DMS 273 (cell line): ENCODE measurements around the gene CREB3L2.
A peak's percentile ranks its signal among the peaks of the same experiment; 100 is the strongest.
"Not testable (repeated sequence)": the region's sequence is repeated elsewhere in the genome, so short reads cannot be mapped to it uniquely, and the experiment has no call there.

Source experiments
- DNase-seq: peaks from one replicate; lab custom pipeline; 2025; ENCODE audit not compliant: unreplicated experiment; lab: John Stamatoyannopoulos, UW

CREB3L2 gene

GRCh38 chr7:137935884-137936508, 65.9 kb downstream of the CREB3L2 start:
- no peak for DNase-seq

DNA sequence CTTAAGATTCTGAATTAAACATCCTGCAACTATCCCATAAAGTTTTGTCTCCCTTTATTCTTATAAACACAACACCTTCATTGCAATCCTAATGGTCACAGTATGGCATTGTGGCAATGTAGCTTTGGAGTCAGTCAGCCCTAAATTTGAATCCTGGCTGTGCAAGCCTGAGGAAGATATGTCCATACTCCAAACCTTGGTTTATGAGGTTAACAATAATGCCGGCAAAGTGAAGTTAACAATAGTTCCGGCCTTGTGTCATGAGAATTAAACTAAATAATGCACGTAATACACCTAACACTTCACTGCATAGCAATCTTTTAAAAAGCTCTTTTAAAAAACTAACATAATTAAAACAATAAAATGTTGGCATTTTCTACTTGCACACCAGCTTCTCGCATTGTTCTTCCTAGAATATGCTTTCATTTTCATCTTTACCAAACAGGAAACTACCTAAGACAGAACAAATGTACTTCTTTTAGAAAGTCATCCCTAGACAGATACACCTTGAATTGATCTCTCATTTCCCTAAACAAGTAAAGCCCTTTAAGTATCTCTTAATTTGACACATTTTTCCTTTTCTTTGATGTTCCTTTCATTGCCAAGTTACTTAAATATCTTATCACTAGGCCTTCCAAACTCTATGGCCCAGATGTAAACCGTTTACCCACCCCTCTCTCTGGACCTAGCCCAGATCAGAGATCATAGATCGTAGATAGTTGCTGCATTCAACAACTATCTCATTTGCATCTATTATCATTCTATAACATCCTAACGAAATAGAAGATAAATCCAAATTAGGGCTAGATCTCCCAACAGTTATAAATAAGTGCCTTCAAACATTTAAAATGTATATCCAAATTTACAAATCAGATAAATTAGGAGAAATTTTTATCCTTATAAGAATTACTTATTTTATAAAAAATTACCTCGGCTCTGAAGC, 66.7 kb downstream of the CREB3L2 start:
- DNase-seq, result no peak

DNA sequence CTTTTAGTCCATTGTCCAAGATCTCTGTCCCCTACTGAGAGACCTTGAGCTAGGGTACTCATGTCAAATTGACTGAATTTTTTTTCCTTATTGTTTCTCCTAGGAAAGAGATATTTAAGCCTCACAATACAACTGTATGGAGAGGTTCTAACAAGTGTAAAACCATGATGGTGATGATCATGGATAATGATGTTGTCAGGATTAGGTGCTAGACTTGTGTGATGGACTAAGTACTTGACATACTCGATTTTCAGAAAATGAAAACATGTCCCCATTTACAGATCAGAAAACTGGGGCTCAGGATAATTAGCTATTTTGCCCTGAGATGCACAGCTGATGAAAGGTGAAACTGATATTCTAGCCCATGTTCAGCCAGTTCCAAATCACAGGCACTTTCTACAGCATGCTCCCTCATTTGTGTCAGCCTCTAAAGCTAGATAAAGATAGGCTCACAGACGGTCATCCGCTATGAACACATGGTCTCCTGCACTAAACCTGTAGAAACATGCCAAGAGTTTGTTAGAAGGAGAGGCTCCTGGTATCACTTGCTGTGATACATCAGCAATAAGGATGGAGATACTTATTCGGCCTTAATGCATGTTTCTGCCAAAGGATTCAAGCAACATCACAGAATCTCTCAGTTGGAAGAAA, 67.6 kb downstream of the CREB3L2 start:
- peak; percentile 77 for DNase-seq

DNA sequence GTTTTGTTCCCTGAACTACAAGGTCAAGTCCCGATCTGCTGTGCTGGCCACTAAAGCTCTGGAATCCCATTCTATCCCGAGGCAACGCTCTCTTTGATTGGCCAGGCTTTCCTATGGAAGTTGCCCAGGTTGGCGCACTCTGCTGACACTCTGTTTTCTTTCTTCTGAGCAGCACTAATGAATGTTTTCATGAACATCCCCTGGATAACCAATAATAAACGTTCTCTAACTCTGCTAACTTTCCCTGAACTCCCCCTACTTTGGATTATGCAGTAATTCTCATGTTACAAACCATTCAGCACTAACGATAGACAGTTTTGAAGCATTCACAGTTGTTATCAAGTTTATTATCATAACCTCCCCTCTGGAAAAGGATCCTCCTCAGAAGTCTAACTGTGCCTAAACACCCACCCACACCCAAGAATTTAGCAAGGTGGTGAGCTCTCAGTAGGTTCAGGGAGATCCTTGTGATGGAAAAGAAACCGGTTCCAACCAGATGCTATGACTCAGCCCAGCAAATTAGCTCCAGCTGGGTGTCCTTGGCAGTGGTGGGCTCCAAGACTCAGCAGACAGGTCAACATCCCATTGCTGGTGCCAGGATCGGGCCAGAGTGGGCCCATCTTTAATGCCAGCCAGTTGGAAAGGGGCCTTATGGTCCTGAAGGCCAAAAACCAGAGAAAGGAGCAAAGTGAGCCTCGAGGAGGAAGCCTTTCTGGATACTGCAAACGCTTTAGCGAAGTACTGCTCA, 68.4 kb downstream of the CREB3L2 start:
- peak; percentile 74 for DNase-seq

DNA sequence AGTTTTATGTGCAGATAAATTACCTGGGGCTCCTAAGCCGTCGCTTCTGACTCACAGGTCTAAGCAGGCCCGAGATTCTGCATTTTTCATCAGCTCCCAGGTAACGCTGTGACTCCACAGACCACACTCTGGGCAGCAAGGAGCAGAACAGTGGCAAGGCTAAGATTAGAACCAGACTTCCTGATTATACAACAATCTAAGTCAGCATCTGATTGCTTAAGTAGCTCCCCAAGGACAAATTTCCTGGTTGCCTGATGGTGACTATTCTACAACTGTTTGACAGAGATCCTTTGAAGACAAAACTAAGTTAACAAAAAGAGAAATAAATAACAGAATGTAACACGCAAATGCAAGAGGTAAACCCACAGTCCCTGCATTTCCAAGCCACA, 69.0 kb downstream of the CREB3L2 start:
- peak; percentile 32 for DNase-seq

DNA sequence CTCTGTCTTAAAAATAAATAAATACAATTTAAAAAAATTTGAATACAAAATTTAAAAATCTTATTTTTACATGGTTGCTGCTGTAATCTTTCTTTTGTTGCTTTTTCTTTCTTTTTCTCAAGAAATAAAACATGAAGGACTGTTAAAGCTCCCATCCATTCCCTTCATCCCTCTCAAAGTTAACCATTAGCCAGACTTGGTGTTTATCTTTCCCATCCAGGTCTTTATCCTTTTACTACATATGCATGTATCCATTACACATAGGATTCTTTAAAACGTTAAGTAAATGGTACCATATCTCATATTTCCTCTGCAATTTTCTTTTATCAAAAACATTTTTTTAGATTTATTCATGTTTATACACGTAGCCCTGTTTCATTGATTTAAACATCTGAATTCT, 70.1 kb downstream of the CREB3L2 start:
- no peak for DNase-seq

DNA sequence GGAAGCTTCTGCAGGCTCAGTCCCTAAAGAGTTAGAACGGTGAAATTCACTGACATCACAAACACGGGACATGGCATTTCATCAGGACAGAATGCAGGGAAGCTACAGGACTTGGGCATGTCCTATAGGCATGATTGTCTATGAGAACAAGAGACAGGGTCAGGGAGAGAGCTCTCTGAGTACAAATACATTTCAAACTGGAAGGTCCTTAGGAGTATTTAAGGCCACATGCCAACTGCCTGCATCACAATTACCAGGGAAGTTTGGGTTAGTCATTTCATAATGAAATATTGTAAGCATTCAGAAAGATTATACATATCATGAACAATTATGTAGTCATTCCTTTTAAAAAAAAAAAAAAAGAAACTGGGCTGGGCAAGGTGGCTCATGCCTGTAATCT, 71.3 kb downstream of the CREB3L2 start:
- no peak for DNase-seq

GRCh38 chr7:137928626-137929025, 73.3 kb downstream of the CREB3L2 start:
- no peak for DNase-seq

DNA sequence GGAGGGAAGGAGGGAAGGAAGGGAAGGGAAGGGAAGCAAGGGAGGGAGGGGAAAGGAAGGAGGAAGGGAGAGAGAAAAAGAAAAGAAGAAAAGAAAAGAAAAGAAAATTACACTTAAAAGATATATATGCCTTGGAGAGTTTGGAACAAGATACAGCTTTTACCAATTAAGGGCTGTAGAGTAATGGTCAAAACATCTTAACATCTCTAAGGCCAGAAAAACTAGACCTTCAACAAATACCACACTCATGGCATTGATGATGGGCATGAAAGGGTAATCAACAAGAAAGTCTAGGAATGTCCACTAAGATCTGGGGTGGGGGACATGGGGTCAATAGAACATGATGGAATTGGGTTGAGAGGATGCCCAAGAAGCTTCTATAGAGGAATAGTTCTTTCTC, 74.5 kb downstream of the CREB3L2 start:
- no peak for DNase-seq

DNA sequence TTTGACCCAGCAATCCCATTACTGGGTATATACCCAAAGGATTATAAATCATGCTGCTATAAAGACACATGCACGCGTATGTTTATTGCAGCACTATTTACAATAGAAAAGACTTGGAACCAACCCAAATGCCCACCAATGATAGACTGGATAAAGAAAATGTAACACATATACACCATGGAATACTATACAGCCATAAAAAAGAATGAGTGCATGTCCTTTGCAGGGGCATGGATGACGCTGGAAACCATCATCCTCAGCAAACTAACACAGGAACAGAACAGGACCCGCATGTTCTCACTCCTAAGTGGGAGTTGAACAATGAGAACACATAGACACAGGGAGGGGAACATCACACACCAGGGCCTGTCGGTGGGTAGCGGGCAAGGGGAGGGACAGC, 75.7 kb downstream of the CREB3L2 start:
- DNase-seq, result not testable (repeated sequence)

DNA sequence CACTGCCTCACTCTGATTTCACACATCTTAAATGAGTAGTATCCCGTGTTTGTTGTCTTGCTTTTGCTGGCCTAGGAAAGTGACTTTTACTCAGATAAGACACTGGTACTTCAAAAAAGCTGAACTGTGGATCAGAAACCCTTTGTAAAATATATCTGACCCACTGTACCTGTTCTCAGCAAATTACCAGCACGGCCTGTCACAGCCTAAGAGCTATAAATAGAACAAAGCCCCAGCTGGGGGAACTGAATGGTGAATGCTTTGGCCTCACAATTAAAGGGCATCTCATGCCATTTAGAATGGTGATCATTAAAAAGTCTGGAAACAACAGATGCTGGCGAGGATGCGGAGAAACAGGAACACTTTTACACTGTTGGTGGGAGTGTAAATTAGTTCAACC, 76.1 kb downstream of the CREB3L2 start:
- no peak for DNase-seq

GRCh38 chr7:137925091-137925490, 76.8 kb downstream of the CREB3L2 start:
- no peak for DNase-seq

GRCh38 chr7:137923380-137923779, 78.5 kb downstream of the CREB3L2 start:
- no peak for DNase-seq

DNA sequence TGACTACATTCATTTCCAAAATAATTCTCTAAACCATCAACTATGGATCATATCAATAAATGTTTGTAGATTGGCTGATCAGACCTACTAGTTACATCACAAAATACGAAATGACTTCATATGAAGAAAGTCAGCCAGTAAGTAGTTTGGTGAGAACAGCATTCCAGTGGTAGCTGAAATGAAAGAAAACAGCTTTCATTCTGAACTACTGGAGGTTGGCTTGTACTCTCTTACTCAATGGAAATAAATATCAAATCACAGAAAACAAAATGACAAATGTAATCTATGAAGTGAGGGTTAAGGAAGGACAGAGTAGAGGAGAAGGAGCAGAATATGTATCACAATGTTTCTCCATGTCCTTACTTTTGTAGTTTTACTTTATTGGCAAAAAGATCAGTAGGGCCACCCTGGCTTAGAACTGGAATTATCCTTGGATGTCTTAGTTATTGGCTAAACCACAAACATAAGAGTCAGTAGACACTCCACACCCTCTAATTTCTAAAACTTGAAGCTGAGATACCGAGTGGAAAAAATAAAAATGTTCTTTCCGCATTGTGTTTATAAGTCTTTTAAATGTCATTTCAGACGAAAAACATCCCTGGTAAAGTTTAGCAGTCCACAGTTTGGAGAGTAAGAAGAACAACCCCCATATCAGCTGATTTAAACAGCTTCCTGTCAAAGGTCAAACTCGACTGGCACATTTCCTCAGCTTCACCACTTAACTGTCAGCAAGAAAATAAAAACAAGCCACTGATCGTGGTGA, 81.1 kb downstream of the CREB3L2 start:
- DNase-seq, result no peak

GRCh38 chr7:137919987-137920386, 81.9 kb downstream of the CREB3L2 start:
- no peak for DNase-seq

GRCh38 chr7:137916980-137917645, 84.8 kb downstream of the CREB3L2 start:
- no peak for DNase-seq

GRCh38 chr7:137916564-137916963, 85.3 kb downstream of the CREB3L2 start:
- no peak for DNase-seq

DNA sequence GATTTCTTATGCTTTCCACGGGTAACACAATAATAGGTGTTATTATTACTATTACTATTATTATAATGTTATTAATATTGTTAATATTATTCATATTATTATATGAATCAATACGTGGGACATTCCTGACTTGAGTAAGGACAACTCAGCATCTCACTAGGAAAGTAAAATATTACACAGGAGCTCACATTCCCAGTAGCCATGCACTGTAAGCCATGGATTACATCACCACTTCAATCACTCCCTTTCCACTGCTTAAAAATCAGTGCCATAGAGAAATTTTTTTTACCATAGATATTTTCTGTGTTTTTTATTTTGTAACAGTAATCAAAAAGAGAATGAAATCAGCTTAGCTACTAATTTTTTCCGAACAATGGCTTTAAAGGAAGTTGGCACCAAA, 86.6 kb downstream of the CREB3L2 start:
- no peak for DNase-seq

DNA sequence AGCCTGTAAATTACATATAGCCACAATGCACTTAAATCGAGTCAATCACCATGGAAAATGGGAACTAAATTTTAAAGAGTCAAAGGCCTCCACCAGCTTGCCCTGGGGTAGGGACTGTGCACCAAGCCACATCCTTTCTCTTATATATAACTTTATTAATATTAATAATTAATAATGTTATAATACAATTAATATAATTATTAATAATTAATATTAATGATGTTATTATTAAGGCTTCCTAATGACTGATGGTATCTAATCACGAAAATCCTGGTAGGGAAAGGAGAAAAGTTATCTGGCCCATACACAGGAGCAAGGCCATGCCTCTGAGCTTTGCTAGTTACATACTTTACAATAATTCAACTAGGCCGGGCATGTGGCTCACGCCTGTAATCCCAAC, 87.9 kb downstream of the CREB3L2 start:
- DNase-seq, result no peak

GRCh38 chr7:137909042-137909441, 92.8 kb downstream of the CREB3L2 start:
- no peak for DNase-seq
